ENCODE measurements around the gene ADCY7.
A peak's percentile ranks its signal among the peaks of the same experiment; 100 is the strongest.

Gene ADCY7

GRCh38 chr16:50316102-50316847 is 49.9 kb downstream of the ADCY7 start:
- no peak overlapping the region for H3K4me3 ChIP-seq (ENCODE audit: low read depth, low read length)
- no peak overlapping the region for H4K8ac ChIP-seq (ENCODE audit: low read depth, low read length)
- H3K27ac ChIP-seq (ENCODE audit: low read depth, low read length) = peak overlapping the region; percentile 80
- WGBS (ENCODE audit: extremely low coverage, insufficient coverage, insufficient read length) = no CpG with 5 or more reads among the region's 12 CpGs
- H3K4ac ChIP-seq (ENCODE audit: low read depth, low read length) = peak overlapping the region; percentile 44
- H3K4me2 ChIP-seq (ENCODE audit: low read length) = peak overlapping the region; percentile 0
- H3K27me3 ChIP-seq (ENCODE audit: insufficient read depth, low read length) = no peaks in the 10 kb centered on the region
- H4K91ac ChIP-seq (ENCODE audit: low read depth, low read length) = peak overlapping the region; percentile 32
- peaks cover 24 to 36% of the 10 kb centered on the region in 2 experiments for H3K4me1 ChIP-seq (ENCODE audit: control insufficient read depth in 1 of 2, insufficient read depth in 2 of 2, low read length in 2 of 2)
- no peak overlapping the region for H3K18ac ChIP-seq (ENCODE audit: low read length)
- peaks cover 2% of the 10 kb centered on the region for H3K79me2 ChIP-seq (ENCODE audit: control insufficient read depth, insufficient read depth, low read length, poor library complexity)
- no peak for DNase-seq
- peak overlapping the region; percentile 9 for H2BK5ac ChIP-seq (ENCODE audit: low read depth, low read length, poor library complexity)
- no peaks in the 10 kb centered on the region for H3K9me3 ChIP-seq (ENCODE audit: insufficient read depth, low read depth, low read length)
- no peak overlapping the region for H2BK12ac ChIP-seq (ENCODE audit: low read length)
- H2BK120ac ChIP-seq (ENCODE audit: insufficient read depth, low read length, poor library complexity) = no peak overlapping the region
- peaks cover 26 to 34% of the 10 kb centered on the region in 2 experiments for H3K36me3 ChIP-seq (ENCODE audit: control insufficient read depth in 1 of 2, insufficient read depth in 2 of 2, low read length in 2 of 2)
- H3K23ac ChIP-seq (ENCODE audit: low read length) = no peak overlapping the region
- no peak overlapping the region for H4K12ac ChIP-seq (ENCODE audit: low read depth, low read length)
- no peak overlapping the region for H3K14ac ChIP-seq (ENCODE audit: low read length)
- H2AFZ ChIP-seq (ENCODE audit: insufficient read depth, low read length, poor library complexity) = no peak overlapping the region
- peaks cover 19% of the 10 kb centered on the region for H3K79me1 ChIP-seq (ENCODE audit: low read length)
- H3K9ac ChIP-seq (ENCODE audit: low read length) = no peak overlapping the region
- H2AK5ac ChIP-seq (ENCODE audit: low read length) = no peak overlapping the region

- no peak overlapping the region for H3K18ac ChIP-seq (ENCODE audit: low read length)
- H2AFZ ChIP-seq (ENCODE audit: insufficient read depth, low read length, poor library complexity) = no peak overlapping the region
- H3K4ac ChIP-seq (ENCODE audit: low read depth, low read length) = peak overlapping the region; percentile 44
- peaks cover 23 to 33% of the 10 kb centered on the region in 2 experiments for H3K36me3 ChIP-seq (ENCODE audit: control insufficient read depth in 1 of 2, insufficient read depth in 2 of 2, low read length in 2 of 2)
- no peaks in the 10 kb centered on the region for H3K9me3 ChIP-seq (ENCODE audit: insufficient read depth, low read depth, low read length)
- H4K8ac ChIP-seq (ENCODE audit: low read depth, low read length) = no peak overlapping the region
- no peak overlapping the region for H3K23ac ChIP-seq (ENCODE audit: low read length)
- H2BK120ac ChIP-seq (ENCODE audit: insufficient read depth, low read length, poor library complexity) = no peak overlapping the region
- peak overlapping the region; percentile 66 for H2BK12ac ChIP-seq (ENCODE audit: low read length)
- H3K4me1 ChIP-seq (ENCODE audit: control insufficient read depth in 1 of 2, insufficient read depth in 2 of 2, low read length in 2 of 2) = peaks cover 24 to 30% of the 10 kb centered on the region in 2 experiments
- no peak overlapping the region for H3K9ac ChIP-seq (ENCODE audit: low read length)
- no peak overlapping the region for H3K4me3 ChIP-seq (ENCODE audit: low read depth, low read length)
- peak overlapping the region; percentile 9 for H2BK5ac ChIP-seq (ENCODE audit: low read depth, low read length, poor library complexity)
- peaks cover 2% of the 10 kb centered on the region for H3K79me2 ChIP-seq (ENCODE audit: control insufficient read depth, insufficient read depth, low read length, poor library complexity)
- no peak for DNase-seq
- peak overlapping the region; percentile 32 for H4K91ac ChIP-seq (ENCODE audit: low read depth, low read length)
- WGBS (ENCODE audit: extremely low coverage, insufficient coverage, insufficient read length) = no CpG with 5 or more reads among the region's 10 CpGs
- no peak overlapping the region for H3K4me2 ChIP-seq (ENCODE audit: low read length)
- H4K12ac ChIP-seq (ENCODE audit: low read depth, low read length) = no peak overlapping the region
- no peaks in the 10 kb centered on the region for H3K27me3 ChIP-seq (ENCODE audit: insufficient read depth, low read length)
- H3K14ac ChIP-seq (ENCODE audit: low read length) = no peak overlapping the region
- H2AK5ac ChIP-seq (ENCODE audit: low read length) = no peak overlapping the region
- peaks cover 18% of the 10 kb centered on the region for H3K79me1 ChIP-seq (ENCODE audit: low read length)
- H3K27ac ChIP-seq (ENCODE audit: low read depth, low read length) = peak overlapping the region; percentile 80
Observed at GRCh38 chr16:50316848-50317630, 50.7 kb downstream of the ADCY7 start.

- Histone ChIP-seq H3K9ac (ENCODE audit: low read length) (no peak overlapping the region), H3K79me1 (ENCODE audit: low read length) (peaks cover 11% of the 10 kb centered on the region), H3K79me2 (ENCODE audit: control insufficient read depth, insufficient read depth, low read length, poor library complexity) (peaks cover 2% of the 10 kb centered on the region), H3K18ac (ENCODE audit: low read length) (no peak overlapping the region), H2BK120ac (ENCODE audit: insufficient read depth, low read length, poor library complexity) (no peak overlapping the region), H3K23ac (ENCODE audit: low read length) (no peak overlapping the region), H3K36me3 (ENCODE audit: control insufficient read depth in 1 of 2, insufficient read depth in 2 of 2, low read length in 2 of 2) (peaks cover 17 to 29% of the 10 kb centered on the region in 2 experiments), H3K4me3 (ENCODE audit: low read depth, low read length) (no peak overlapping the region), H4K8ac (ENCODE audit: low read depth, low read length) (no peak overlapping the region), H3K27ac (ENCODE audit: low read depth, low read length) (no peak overlapping the region), H2BK5ac (ENCODE audit: low read depth, low read length, poor library complexity) (no peak overlapping the region), H4K91ac (ENCODE audit: low read depth, low read length) (no peak overlapping the region), H3K9me3 (ENCODE audit: insufficient read depth, low read depth, low read length) (no peaks in the 10 kb centered on the region), H2AK5ac (ENCODE audit: low read length) (no peak overlapping the region), H3K27me3 (ENCODE audit: insufficient read depth, low read length) (no peaks in the 10 kb centered on the region), H3K14ac (ENCODE audit: low read length) (no peak overlapping the region), H2BK12ac (ENCODE audit: low read length) (no peak overlapping the region), H2AFZ (ENCODE audit: insufficient read depth, low read length, poor library complexity) (no peak overlapping the region), H4K12ac (ENCODE audit: low read depth, low read length) (no peak overlapping the region), H3K4ac (ENCODE audit: low read depth, low read length) (no peak overlapping the region), H3K4me2 (ENCODE audit: low read length) (no peak overlapping the region), H3K4me1 (ENCODE audit: control insufficient read depth in 1 of 2, insufficient read depth in 2 of 2, low read length in 2 of 2) (peaks cover 20 to 23% of the 10 kb centered on the region in 2 experiments)
- WGBS (ENCODE audit: extremely low coverage, insufficient coverage, insufficient read length) = no CpG with 5 or more reads among the region's 9 CpGs
- DNase-seq = peak; percentile 65 to 80
Observed at GRCh38 chr16:50318796-50319578, 52.6 kb downstream of the ADCY7 start.

GRCh38 chr16:50320310-50320709 is 54.0 kb downstream of the ADCY7 start:
- Histone ChIP-seq H3K9ac (ENCODE audit: low read length) (no peak overlapping the region), H3K4me1 (ENCODE audit: control insufficient read depth in 1 of 2, insufficient read depth in 2 of 2, low read length in 2 of 2) (peaks cover 10 to 13% of the 10 kb centered on the region in 2 experiments), H3K14ac (ENCODE audit: low read length) (no peak overlapping the region), H2BK5ac (ENCODE audit: low read depth, low read length, poor library complexity) (no peak overlapping the region), H2BK120ac (ENCODE audit: insufficient read depth, low read length, poor library complexity) (no peak overlapping the region), H3K4ac (ENCODE audit: low read depth, low read length) (no peak overlapping the region), H3K4me2 (ENCODE audit: low read length) (no peak overlapping the region), H3K27ac (ENCODE audit: low read depth, low read length) (no peak overlapping the region), H4K12ac (ENCODE audit: low read depth, low read length) (no peak overlapping the region), H3K79me1 (ENCODE audit: low read length) (peaks cover 1% of the 10 kb centered on the region), H3K9me3 (ENCODE audit: insufficient read depth, low read depth, low read length) (no peaks in the 10 kb centered on the region), H2AFZ (ENCODE audit: insufficient read depth, low read length, poor library complexity) (no peak overlapping the region), H2BK12ac (ENCODE audit: low read length) (no peak overlapping the region), H4K8ac (ENCODE audit: low read depth, low read length) (no peak overlapping the region), H3K36me3 (ENCODE audit: control insufficient read depth in 1 of 2, insufficient read depth in 2 of 2, low read length in 2 of 2) (peaks cover 12 to 31% of the 10 kb centered on the region in 2 experiments), H2AK5ac (ENCODE audit: low read length) (no peak overlapping the region), H4K91ac (ENCODE audit: low read depth, low read length) (no peak overlapping the region), H3K79me2 (ENCODE audit: control insufficient read depth, insufficient read depth, low read length, poor library complexity) (no peaks in the 10 kb centered on the region), H3K23ac (ENCODE audit: low read length) (no peak overlapping the region), H3K18ac (ENCODE audit: low read length) (no peak overlapping the region), H3K4me3 (ENCODE audit: low read depth, low read length) (no peak overlapping the region), H3K27me3 (ENCODE audit: insufficient read depth, low read length) (no peaks in the 10 kb centered on the region)
- no CpG with 5 or more reads among the region's 5 CpGs for WGBS (ENCODE audit: extremely low coverage, insufficient coverage, insufficient read length)
- no peak for DNase-seq

Data from trophoblast cell (in vitro differentiated cells and primary cell).